ENCODE data around the gene PTGDR2.

The PTGDR2 gene

DNA sequence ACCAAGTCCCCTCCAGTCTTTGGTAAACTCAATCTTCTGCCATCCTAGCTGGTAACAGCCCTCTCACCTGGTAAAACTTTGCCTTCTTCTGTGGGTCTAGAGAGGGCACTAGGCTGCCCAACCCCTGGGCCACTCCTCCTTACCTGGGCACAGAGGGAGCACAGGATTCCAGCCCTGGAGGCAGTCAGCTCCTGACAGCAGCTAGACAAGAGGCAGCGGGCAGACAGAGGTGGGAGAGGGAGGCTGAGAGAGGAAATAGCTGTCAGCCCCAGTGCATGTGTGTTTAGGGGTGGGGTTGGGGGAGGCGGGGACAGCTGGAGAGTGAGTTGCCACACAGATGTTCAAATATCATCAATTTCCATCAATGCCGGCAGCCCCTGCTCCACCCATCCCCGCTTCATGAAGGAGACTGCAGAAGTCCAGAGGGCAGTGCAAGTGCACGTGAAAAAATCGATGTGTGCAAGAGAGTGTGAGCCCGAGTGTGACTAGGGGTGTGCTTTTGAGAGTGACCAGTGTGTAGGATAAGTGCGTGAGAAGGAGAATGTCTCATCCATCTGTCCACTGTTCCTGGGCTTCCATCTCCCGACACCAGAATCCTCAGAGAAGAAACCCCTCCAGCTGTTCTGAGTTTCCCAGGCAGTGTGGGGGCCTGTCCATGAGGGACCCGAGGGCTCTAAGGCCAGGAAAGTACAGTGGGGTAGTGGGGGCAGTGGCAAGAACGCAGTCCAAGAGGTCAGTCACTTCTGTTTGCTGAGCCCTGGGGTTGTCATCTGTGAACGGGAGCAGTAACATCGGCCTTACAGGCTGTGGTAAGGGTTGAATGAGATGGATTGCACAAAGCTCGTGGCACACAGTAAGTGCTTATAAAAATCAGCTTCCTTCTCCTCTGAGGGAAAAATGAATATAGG is at the start of gene PTGDR2:
TSS of gene PTGDR2 (minus strand) at position 225 of the 908 bp plus-strand sequence. CDS start 2,228 bp downstream, outside the sequence.
- DNase-seq = no peak

DNA sequence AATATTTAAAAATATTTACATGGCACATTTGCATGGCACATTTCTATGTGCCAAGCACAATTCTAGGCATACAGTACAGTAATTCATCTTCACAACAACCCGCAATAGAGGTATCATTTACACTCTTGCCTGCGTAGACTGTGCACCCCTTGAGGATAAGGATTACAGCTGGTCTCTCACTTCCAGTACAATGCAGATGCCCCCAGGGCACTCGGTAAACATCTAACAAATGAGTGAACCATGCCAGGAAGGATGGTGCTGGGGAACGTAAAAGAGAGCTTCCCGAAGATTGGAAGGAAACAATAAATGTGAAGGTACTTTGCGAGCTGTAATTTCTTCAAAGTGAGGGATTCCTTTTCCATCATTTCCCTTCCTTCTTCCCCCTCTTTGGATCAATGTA is 49.3 kb upstream of the PTGDR2 start:
- no peak for DNase-seq

DNA sequence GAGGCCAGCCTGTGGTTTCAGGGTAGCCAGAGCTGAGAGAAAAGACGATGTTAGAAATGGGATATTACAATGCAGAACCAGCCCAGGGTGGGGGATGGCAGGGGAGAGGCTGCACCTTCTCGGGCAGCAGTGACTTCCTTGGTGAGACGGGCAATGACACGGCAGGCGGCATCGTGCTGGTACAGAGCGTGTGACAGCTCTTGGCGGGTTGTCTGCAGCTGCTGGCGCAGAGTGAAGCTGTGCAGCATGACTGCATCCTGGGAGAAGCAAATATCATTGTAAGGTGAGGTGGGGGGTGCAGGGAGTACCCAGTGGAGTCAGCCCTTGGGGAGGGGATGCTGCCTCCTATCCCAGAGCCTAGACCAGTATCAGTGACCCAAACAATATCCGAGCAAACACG is 46.9 kb upstream of the PTGDR2 start:
- DNase-seq = no peak

DNA sequence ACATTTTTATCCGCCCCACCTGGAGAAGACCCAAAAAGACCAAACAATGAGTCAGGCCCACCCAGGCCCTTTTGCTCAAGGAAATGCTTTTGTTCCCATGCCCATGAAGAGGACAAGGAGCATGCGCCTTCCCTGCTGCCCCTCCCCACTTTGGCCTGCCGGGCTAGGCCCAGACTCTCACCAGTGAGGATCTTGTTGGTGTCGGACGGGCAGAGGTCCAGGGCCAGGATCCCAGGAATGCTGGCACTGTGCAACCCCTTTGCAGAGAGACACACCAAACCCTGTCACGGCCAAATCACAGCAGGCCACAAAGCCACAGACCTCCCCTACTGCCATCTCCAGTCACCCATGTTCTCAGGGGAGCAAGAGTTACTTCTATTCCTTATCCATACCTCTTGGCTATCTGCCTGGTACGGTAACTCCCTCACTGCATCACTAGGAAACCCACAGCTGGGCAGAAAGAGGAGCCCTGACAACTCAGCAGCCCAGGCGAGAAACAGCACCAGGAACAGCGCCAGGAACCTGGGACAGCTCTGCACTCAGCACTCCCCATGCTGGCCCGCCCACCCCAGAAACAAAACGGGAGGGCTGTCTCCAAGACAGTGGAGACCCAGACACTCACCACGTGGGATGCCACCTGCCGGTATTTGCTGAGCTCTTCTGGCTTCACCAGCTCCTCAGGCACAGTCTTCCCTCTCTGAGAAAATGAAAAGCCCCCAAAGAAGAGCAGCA is 45.1 kb upstream of the PTGDR2 start:
- DNase-seq = no peak

DNA sequence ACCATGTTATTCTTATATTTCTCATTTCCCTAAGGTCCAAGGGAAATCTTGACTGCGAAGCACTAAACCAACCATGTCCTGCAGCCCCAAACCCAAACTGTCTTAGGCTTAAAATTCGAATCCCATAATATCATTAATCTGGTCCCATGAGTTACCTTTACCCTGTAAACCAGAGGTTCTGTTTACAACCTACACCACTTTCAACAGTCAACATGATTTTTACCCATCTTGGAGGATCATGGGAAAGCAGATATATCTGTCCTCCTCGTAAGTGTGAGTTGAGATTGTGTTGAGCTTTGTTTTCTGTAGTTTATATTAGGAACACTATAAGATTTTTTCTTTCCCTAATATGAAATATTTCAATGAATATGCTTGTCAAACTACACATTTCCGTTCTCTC is 44.2 kb upstream of the PTGDR2 start:
- no peak for DNase-seq

DNA sequence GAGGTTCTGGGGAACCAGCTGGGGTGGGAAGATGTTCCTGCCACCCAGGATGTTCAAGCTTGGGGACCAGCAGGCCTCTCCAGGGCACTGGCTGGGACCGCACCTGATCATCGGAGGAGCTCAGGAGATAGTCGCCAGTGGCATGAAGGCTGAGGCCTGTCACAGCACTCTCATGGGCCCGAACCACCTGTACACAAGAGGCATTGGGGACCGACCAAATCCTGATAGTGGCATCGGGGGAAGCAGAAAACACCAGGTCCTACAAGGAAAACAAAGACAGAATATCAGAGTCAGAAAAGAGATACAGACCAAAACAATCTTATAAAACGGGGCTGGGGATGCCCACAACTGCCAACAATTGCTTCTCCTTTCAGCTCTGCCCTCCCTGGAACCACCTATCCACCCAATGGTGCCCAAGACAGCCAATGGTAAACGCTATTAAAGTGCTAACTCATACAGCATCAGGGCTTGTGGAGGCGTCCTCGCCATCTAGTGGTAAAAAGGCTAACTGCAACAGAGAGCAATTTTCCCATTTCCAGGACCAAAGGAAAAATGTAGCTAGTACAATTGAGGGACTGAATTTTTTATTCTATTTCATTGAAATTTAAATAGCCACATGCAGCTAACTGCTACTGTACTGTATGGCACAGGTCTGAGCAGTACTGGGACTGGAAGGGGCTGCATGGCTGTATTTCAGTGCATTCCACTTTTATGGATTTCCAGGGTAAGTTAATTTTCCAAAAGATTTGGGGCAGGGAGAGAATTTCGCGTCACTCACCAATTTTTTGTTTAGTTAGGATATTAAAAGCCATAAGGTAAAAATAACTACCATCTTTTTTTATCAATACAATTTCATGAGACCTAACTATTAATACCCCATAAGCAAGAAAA is 43.5 kb upstream of the PTGDR2 start:
- no peak for DNase-seq

DNA sequence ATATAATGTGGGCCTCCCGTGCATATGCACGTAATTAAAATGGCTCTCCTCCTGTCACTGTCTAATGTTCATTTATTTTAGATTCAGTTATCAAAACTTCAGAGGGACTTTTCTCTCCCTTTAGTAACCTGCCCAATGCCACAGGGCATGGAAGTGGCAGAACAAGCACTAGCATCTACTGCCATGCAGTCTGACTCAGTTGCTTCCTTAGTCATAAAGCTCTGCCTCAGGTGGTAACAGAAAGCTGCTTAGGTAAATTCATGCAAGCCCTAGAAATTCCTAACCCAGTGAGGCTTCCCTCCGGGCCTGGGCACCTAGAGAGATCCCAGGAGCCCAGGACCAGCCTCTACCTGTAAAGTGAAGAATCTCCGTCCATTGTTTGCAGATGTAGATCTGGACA is 41.7 kb upstream of the PTGDR2 start:
- DNase-seq = no peak

DNA sequence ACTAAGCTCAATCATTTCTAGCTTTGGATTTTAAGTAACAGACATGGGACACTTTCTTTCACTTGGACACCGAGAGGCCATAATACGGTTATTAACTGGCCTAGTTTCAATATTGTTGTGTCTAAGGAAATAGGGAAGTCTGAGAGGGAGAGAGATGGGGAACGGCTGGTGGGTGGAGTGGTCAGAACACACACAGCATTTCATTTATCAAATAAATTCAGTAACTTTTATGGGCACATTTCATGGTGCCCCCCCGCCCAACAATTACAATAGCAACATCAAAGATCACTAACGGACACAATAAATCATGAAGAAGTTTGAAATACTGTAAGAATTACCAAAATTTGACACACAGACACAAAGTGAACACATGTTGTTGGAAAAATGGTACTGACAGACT is 39.9 kb upstream of the PTGDR2 start:
- DNase-seq = no peak

DNA sequence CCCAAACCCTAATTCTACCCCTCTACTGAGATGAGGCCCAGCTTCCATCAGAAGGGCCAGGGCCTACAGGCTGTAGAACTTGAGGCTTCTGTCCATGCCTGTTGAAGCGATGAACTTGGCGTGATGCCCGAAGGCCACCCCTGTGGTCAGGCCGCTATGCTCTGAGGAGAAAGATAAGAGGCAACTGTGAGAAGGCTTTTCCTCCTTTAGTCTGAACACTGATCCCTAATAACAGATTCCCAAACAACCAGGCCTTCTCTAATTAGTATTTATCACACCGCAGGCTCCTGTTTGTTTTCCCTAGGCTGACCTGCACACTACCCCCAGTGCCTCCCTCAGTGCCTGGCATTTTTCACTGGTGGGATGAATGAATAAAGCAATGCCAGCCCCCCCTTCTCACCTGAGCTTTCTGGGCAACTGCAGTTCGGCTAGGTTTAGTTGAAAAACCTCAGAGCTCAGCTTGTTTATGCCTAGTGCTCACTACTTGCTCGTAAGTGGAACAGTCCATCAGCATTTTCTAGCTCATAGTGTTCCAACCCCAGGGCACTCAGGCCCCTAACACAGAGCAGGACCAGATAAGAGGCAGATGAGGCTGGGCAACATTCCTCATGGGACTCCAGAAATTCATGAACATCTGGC is 35.5 kb upstream of the PTGDR2 start:
- no peak for DNase-seq

DNA sequence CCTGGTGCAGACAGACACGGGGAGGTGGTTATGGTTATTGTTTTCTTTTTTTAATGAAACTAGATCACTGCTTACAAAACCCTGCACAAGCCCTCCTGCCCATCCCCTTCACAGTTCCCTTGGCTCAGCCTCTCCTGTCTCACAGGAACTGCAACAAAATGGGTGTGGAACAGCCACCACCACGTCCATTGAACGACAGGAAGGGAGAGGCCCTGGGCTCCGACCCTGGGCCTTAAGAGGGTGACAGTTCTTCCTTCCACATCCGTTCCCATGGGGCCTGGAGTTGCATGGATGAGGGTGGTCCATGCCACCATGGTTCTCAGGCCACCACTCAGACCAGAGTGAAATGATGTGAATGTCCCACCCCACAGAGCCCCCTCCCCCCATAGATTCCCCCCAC is 34.9 kb upstream of the PTGDR2 start:
- no peak for DNase-seq

DNA sequence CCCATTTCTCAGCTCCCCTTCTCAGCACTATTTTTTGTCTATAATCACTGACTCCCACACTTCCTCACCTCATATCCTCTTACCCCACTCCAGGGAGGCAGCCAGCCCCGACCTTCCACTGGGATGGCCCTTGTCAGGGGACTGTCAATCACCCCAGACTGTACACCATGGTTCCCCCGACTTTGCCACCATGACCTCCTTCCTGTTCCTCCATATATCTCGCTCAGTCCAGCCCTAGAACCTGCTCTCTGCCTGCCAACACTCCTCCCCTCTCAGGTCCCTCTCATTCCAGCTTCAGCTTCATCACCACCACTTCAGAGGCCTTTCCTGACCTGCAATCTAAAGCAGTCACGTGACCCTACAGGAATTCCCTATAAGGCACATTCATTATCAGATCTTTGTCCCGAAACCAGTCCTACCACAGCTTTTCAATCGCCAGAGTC is 34.1 kb upstream of the PTGDR2 start:
- DNase-seq = no peak

DNA sequence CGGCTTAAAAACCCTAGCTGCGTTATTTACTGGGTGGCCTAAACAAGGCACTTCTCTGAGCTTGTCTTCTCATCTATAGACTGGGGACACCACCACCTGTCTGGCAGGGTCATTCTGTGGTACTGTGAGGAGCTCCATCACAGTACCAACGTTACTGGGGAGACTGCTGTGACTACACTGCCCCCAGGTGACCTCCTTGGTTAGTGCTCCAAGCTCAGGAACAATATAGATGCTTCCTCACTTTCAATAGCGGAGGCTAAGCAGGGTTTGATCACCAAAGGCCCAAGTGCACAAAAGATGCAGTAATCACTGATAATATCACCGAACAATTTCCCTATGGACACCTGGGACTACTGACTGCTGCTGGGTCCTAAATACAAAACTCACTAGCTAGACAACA is 31.8 kb upstream of the PTGDR2 start:
- no peak for DNase-seq

DNA sequence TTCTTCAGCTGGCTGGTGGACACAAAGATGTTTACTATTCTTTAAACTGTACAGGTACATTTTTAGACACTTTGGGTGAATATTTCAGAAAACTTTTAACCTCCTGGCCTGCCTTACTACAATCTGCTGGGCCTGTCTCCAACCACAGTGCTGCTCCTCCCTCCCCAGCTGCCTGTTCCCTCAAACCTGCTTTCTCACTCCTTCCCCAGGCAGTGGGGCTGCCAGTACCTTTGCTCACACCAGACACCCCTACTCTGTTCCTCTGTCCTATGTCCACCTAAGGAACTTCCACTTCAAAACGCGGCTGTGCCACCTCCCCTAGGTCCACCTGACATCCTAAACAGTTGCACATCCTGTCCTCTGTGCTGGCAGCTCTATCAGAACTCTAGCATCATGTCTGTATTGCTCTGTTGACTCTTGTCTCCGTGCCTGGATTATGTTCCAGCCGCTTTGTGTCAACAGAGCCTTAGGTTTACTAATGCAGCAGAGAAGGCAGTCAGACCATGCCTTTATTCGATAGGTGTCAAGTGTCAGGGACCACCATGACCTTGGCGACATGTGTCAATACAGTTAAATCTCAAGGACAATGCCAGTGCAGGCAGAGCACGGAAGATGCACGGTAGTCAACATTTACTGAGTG is 25.0 kb upstream of the PTGDR2 start:
- DNase-seq = no peak

DNA sequence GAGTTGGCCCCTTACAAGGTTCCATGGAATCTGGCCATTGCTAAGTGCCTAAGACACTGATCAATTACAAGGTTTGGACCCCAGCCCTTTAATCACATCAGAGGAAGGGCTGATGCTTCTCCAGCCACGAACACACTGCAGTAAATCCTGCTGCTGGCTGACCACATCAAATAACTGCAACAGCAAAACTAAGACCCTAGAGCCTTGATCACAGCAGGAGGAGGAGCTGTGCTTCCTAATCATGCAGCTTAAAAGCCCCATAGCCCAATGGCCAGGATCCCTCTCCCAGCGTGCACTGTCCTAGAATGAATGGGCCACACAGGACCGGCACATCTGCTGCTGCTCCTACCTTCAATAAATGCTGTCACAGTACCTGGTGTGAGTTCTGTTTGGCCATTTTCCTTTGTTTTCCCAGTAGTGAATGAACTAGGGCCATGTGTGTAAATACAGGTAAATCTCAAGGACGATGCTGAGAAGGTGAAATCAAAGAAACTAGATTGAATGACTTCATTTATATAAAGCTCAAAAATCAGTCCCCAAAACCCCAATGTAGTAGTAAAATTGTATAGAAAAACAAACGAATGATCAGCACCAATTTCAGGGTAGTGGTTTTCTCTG is 24.3 kb upstream of the PTGDR2 start:
- no peak for DNase-seq

DNA sequence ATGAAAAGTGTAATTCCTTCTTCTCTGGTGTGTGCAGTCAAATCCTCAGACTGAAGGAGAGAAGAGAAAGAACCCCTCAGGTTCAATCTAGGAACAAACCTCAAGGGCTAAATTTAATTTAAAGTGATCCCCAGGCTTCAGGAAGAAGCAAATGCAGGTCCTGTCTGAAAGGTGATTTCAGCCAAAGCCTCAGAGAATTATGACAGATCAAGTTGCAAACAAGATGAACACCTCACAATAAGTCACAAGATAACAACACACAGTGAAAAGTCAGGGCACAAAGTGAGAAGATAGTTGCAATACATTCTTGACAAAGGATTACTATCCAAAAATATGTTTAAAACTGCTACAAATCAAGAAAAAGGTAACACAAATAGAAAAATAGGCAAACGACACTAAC is 23.4 kb upstream of the PTGDR2 start:
- DNase-seq = no peak

DNA sequence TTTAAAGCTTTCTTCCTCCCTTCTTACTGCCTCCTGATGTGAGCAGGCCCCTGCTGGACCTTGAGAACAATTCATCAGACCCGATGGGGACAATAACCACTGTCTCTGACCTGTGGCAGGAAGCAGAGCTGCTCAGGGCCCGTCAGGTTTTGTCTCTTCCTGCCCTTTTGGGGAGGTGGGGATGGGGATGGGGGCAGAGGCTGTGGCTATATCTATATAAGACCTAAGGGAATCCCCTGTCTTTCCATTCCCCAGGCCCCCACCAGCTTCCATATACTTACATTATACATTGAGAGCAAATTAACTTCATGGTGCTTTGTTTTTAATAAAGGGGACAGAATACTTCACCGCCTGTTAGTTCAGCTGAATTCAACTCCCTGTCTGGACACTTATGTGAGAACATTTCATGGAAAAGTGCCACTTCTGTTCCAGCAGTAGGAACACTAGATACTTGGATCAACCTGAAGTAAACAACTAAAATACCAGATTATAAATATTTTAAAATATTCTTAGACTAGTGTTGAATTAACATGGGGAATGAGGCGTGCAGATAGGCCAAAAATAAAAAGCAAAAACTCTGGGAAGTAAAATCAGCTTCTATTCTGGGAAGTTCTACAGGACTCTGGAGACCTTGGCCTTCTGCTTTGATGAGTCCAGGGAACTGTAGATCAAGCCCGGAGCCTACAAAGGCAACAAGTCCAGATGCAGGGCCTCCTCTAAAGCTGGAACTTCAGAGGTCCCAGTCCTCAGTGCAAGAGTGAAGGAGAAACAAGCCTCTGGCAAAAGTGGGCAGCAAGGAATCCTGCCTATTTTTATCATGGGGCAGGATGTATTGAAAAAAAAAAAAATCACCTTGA is 22.7 kb upstream of the PTGDR2 start:
- no peak for DNase-seq

DNA sequence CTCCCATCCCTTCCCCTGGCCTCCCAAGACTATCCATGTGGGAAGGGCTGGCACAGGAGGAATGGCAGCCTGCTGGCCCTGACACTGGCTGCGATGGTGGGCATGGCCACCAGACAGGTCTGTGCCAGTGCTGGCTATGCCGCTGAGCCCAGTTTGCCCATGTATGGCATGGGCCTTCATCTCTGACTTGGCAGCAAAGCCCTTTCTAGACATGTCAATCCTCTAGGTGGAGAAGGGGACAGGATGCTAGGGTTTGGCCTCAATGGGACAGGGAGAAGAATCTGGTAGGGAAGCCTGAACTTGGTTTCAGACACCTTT is 20.4 kb upstream of the PTGDR2 start:
- DNase-seq = no peak

DNA sequence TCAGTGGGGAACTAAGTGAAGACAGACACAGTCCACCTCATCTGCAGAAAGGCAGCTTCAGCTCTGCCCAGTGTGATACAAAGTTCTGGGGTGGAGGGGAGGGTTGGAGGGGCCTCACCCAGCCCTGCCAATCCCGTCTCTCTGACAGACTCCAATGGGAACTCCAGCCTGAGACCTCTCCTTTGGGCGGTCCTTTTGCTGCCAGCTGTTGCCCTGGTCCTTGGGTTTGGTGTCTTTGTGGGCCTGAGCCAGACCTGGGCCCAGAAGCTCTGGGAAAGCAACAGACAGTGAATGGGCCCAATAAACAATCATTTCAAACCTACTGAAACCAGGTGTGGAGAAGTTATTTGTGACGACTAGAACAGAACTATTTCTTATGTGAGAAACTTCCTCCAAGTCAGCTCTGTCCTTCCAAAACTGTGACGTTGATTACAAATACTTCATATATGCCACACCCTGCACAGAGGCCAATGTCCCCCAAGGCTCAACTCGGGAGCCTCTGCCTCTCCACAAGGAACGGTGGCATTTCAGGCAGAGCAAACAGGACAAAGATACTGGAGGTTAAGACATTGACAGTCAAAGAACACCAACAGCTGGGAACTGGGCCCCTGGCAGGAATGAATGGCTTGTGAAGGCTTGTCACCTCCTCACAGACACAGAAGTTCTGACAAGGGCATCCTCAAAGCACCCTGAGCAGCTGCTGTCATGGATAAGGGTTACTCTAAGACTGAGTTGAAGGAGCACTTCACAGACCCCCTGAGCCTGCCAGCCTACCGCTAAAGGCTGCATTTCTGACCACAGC is 19.8 kb upstream of the PTGDR2 start:
- no peak for DNase-seq

DNA sequence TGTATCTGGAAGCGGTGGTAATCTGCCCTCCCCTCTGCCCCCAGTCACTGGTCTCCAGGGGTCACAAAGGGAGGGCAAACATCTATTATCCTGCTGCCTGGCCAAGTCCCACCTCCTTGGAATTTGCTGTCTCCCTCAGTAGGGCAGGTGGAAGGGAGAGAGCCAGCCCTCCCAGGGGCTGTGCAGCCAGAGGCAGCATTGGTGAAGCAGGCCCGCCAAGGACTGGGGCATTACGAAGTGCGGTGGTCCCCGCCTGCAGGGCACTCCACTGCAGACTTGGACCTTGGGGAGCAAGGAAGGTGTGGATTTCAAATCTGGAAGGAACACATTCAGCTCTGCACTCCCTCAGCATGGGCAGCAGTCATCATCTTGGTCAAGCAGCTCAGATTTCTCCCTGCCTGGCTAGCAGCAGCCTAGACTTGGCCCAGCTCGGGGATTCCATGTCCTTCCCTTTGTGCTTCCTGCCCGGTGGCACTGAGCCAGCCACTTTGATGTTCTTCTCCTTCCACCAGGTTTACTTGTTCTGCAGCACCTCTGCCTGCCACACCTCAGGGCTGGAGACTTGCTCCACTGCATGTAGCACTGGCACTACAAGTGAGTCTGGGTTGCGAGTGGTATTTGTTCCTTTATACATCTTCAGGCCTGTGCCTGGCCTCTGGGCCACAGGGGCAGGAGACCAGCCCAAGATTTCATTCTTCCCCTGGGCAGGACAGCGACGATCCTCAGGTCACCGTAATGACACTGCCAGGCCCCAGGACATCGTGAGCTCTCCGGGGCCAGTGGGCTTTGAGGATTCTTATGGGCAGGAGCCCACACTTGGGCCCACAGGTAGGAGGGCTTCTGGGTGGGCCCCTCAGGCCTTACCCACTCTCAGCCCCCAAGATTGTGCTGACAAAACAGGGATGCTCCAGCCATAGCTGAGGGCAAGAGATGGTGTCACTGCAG is 18.9 kb upstream of the PTGDR2 start:
- no peak for DNase-seq

Data from stimulated activated naive CD4-positive, alpha-beta T cell treated with Interleukin-2 at 50 U/mL for 16 hours (primary cell).